Measurements from ENCODE around the gene HSP90AB1.
A peak's percentile ranks its signal among the peaks of the same experiment; 100 is the strongest.

The HSP90AB1 gene

DNA sequence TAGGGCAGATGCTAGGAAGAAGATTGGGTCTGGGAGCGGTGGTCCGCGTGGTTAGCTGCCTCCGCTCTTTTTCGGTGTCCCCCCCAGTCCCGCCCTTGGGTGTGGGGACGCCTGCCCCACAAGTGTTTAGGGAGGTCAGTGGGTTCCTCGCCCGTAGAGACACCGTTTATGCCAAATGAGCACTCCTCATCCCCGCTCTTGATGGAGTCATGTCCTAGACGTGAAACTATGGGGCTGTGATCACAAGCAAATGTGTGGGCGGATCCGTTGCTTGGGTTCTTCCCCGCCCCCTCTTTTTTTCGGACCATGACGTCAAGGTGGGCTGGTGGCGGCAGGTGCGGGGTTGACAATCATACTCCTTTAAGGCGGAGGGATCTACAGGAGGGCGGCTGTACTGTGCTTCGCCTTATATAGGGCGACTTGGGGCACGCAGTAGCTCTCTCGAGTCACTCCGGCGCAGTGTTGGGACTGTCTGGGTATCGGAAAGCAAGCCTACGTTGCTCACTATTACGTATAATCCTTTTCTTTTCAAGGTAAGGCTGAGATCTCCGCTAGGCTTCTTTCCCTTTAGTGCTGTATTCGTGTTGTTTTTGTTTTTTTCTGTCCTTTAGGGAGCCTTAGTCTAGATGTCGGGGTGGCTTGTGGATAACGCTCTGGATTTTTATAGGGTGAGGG lies at the start of gene HSP90AB1:
Gene HSP90AB1, plus strand, starts transcription at position 439 of the 675 bp plus-strand sequence. CDS start 1,529 bp downstream, outside the sequence.
- DNase-seq, result peak; percentile 98
- Mint-ChIP-seq H3K4me3 (peak within 1 kb of the TSS; percentile 97), H3K36me3 (peaks cover 45% of the 10 kb centered on the region), H3K4me1 (peaks cover 43% of the 10 kb centered on the region), H3K9me3 (no peaks in the 10 kb centered on the region), H3K27ac (peak within 1 kb of the TSS; percentile 98), H3K27me3 (peaks cover 27% of the 10 kb centered on the region)
- CTCF ChIA-PET, result interaction anchor here (1.3 to 3.0 kb wide), 5 partner anchors 9 to 74 kb away, joined by 3 to 15 read pairs (median 8); partner anchors contain the start of gene SLC35B2

DNA sequence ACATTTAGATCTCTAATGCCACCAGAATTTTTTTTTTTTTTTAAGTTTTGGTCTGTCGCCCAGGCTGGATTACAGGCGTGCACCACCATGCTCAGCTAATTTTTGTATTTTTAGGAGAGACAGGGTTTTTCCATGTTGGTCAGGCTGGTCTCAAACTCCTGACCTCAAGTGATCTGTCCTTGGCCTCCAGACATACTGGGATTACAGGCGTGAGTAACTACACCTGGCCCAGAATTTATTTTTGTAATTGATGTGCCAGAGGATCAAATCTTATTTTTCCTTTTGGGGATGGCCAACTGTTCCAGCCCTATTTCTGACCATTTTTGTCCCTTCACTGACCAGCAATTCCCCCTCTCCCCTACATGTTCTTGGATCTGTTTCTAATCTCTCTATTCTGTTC lies 48.2 kb upstream of the HSP90AB1 start:
- H3K4me1 Mint-ChIP-seq, result no peaks in the 10 kb centered on the region
- H3K27me3 Mint-ChIP-seq, result peaks cover 48% of the 10 kb centered on the region
- H3K4me3 Mint-ChIP-seq, result no peak overlapping the region
- H3K27ac Mint-ChIP-seq, result no peak overlapping the region
- CTCF ChIA-PET, result interaction anchor here (0.8 kb wide), 1 partner anchor 134 kb away, joined by 4 read pairs; no protein-coding TSS in a partner anchor
- H3K36me3 Mint-ChIP-seq, result no peaks in the 10 kb centered on the region
- no peak for DNase-seq
- no peaks in the 10 kb centered on the region for H3K9me3 Mint-ChIP-seq

DNA sequence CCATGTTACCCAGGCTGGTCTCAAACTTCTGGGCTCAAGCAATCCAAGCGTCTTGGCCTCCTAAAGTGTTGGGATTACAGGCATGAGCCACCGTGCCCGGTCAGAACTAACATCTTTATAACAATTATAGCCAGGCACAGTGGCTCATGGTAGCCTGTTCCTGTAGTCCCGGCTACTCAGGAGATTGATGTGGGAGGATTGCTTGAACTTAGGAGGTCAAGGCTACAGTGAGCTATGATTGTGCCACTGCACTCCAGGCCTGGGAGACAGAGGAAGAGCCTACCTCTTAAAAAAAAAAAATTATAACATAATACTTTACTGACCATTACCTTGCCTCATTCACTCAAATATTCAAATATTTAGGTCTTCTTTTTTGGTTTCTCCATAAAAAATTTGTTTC lies 47.0 kb upstream of the HSP90AB1 start:
- no peak for DNase-seq
- Mint-ChIP-seq H3K9me3 (no peaks in the 10 kb centered on the region), H3K4me1 (no peaks in the 10 kb centered on the region), H3K27ac (no peak overlapping the region), H3K36me3 (no peaks in the 10 kb centered on the region), H3K4me3 (no peak overlapping the region), H3K27me3 (peaks cover 44% of the 10 kb centered on the region)
- CTCF ChIA-PET, result no interaction called here

DNA sequence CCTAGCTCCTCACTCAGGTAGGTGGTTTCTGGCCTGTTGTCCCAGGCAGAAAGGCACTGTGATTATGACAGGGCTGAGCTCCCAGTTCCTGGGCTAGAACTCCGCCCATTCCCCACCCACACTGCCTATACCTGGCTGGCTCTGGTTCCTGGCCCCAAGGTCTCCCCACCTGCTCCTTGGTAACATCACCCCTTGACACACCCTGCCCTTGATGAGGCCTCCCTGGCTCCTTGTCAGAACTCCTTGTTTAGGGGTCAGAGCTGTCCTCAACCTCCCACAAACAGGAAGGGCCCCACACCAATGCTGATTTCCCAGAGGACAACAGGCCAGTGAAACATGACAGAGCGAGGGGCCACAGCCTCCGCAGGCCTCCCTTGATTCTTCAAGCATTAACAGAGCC lies 45.7 kb upstream of the HSP90AB1 start:
- no peak overlapping the region for H3K27ac Mint-ChIP-seq
- H3K27me3 Mint-ChIP-seq, result peaks cover 44% of the 10 kb centered on the region
- DNase-seq, result no peak
- H3K36me3 Mint-ChIP-seq, result no peaks in the 10 kb centered on the region
- no peak overlapping the region for H3K4me3 Mint-ChIP-seq
- no peaks in the 10 kb centered on the region for H3K4me1 Mint-ChIP-seq
- CTCF ChIA-PET, result no interaction called here
- no peaks in the 10 kb centered on the region for H3K9me3 Mint-ChIP-seq

DNA sequence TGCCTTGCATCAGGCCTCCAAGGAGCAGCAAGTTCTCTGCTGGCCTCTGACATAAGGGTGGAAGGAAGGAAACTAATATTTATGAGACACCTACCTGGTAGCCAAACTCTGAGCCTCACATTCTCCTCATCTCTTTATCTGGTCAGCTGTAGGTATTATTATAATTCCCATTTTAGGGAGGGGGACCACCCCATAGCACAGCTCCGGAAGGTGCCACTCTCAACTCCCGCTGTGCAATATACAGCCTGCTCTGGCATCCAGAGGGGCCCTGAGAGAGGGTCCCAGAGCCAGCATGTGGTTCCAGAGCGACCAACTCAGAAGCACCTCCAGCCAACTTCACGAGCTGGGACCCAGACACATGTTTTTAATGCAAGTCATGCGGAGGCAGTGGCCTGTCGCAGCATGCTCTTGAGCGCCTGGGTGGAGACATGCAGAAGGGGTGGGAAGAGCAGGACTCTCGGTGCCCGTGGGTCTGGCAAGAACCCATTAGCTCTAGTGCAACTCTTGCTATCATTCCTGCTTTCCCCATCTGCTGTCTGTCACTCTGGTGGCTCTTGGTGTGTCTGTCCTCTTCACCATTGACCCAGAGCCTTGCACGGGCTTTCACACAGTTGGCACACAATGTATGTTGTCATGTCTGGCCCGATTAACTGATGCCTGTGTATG lies 45.1 kb upstream of the HSP90AB1 start:
- H3K4me3 Mint-ChIP-seq, result no peak overlapping the region
- peaks cover 44% of the 10 kb centered on the region for H3K27me3 Mint-ChIP-seq
- no peaks in the 10 kb centered on the region for H3K9me3 Mint-ChIP-seq
- H3K4me1 Mint-ChIP-seq, result no peaks in the 10 kb centered on the region
- no peaks in the 10 kb centered on the region for H3K36me3 Mint-ChIP-seq
- H3K27ac Mint-ChIP-seq, result no peak overlapping the region
- CTCF ChIA-PET, result no interaction called here
- no peak for DNase-seq

DNA sequence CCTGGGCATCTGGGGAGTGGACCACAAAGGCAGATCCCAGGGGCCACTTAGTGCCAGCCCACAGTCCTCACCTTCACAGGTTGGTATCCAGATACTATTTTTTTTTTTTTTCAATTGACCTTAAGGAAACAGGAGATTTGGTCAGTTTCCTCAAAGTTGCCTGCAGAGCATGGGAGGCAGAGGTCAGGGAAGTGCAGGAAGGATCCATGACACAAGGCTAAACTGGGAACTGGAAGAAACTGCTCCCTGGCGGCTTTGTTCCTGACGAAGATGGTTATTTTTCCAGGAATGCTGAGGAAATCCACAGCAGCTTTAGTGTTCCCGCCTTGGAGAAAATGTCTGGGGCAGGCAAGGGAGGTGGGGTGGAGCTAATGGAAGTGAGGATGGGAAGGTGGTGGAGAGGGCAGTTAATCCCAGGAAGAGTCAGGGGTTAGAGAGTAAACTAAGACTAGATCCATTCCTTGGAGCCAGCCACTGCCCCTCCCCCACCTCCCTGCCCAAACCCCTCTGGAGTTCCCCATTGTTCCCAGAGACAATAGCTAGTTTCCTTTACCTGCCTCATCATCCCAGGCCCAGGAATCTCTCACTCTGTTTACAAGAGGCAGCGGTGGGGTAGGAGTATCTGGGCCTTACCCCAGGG lies 44.4 kb upstream of the HSP90AB1 start:
- Mint-ChIP-seq H3K36me3 (no peaks in the 10 kb centered on the region), H3K4me3 (no peak overlapping the region), H3K27ac (no peak overlapping the region), H3K9me3 (no peaks in the 10 kb centered on the region), H3K27me3 (peaks cover 48% of the 10 kb centered on the region), H3K4me1 (no peaks in the 10 kb centered on the region)
- CTCF ChIA-PET, result interaction anchor here (1.0 kb wide), 1 partner anchor 19 kb away, joined by 4 read pairs; no protein-coding TSS in a partner anchor
- no peak for DNase-seq

DNA sequence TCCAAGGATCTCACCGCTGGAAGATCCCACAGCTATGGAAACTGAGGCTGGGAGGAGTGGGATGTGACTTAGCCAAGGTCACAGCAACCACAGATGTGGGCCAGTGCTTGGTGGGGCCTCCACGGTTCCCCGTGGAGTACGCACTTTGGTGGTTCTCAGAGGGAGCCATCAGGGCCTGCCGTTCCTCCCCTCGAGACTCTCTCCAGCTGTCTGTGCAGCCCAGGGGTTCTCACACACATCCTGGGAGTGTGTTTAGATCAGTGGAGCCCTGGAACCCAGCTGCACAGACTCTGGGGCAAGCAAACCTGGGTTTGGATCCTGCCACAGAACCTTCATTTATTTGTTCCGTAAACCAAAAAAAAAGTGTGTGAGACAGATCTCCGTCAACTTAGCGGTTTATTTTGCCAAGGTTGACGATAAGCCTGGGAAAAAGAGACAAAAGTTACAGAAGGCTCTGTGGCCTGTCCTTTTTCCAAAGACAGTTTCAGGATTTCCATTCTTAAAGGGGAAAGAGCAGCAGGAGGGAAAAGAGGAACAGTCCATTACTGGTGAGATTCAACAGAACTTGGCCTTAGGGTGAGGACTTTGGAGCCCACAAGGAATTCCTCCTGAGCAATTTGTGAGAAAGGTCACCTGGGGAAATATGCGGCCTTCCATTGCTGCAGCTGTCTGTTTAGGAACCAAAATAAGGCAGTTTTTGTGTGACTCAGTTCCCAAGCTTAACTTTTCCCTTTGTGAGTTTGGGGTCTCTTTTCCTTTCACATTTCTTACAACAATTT lies 43.7 kb upstream of the HSP90AB1 start:
- Mint-ChIP-seq H3K4me3 (no peak overlapping the region), H3K9me3 (no peaks in the 10 kb centered on the region), H3K36me3 (no peaks in the 10 kb centered on the region), H3K4me1 (no peaks in the 10 kb centered on the region), H3K27me3 (peaks cover 55% of the 10 kb centered on the region), H3K27ac (no peak overlapping the region)
- no peak for DNase-seq
- CTCF ChIA-PET, result interaction anchor here (1.0 kb wide), 1 partner anchor 18 kb away, joined by 4 read pairs; no protein-coding TSS in a partner anchor

DNA sequence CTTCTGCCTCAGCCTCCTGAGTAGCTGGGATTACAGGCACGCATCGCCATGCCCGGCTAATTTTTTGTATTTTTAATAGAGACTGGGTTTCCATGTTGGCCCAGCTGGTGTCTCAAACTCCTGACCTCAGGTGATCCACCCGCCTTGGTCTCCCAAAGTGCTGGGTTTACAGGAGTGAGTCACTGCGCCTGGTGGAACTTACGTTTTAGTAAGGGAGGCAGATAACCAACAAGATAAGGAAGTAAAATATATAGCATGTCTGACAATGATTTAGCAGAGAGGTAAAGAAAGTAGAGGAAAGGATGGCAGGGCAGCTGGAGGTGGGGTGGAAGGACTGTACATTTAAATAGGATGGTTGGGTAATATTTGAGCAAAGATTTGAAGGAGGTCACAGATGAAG lies 42.9 kb upstream of the HSP90AB1 start:
- Mint-ChIP-seq H3K9me3 (no peaks in the 10 kb centered on the region), H3K27ac (no peak overlapping the region), H3K27me3 (peaks cover 57% of the 10 kb centered on the region), H3K36me3 (no peaks in the 10 kb centered on the region), H3K4me3 (no peak overlapping the region), H3K4me1 (no peaks in the 10 kb centered on the region)
- CTCF ChIA-PET, result no interaction called here
- DNase-seq, result no peak

DNA sequence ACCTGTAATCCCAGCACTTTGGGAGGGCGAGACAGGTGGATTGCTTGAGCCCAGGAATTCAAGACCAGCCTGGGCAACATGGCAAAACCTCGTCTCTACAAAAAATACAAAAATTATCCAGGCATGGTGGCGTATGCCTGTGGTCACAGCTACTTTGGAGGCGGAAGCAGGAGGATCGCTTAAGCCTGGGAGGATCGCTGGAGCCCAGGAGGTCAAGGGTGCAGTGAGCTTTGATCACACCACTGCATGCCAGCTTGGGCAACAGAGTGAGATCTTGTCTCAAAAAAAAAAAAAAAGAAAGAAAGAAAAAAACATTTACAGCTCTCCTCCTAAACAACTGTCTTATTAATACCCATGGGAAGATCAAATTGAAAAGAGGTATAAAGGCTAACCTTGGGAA lies 38.9 kb upstream of the HSP90AB1 start:
- no peak overlapping the region for H3K27ac Mint-ChIP-seq
- CTCF ChIA-PET, result no interaction called here

DNA sequence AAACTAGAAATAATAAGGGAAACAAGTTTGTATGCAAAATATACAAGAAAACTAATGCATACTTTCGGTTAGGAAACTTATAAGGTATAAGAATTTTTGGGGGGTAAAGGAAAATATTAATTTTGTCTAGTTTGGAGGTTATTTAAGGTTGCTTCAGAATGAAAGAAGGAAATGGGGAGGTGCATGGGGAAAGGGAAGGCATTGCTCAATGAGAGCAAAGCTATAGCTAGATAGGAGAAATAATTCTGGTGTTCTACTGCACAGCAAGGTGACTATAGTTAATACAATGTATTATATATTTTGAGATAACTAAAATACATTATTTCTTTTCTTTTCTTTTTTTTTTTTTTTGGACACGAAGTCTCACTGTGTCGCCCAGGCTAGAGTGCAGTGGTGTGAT lies 35.6 kb upstream of the HSP90AB1 start:
- no peaks in the 10 kb centered on the region for H3K36me3 Mint-ChIP-seq
- H3K4me3 Mint-ChIP-seq, result no peak overlapping the region
- no peaks in the 10 kb centered on the region for H3K4me1 Mint-ChIP-seq
- peak overlapping the region; percentile 49 for H3K27ac Mint-ChIP-seq
- H3K27me3 Mint-ChIP-seq, result peaks cover 41% of the 10 kb centered on the region
- DNase-seq, result no peak
- no peaks in the 10 kb centered on the region for H3K9me3 Mint-ChIP-seq
- CTCF ChIA-PET, result no interaction called here

More for the DNA sequence above, 38.9 kb upstream of the HSP90AB1 start:
- Mint-ChIP-seq H3K9me3 (no peaks in the 10 kb centered on the region), H3K4me3 (no peak overlapping the region), H3K36me3 (no peaks in the 10 kb centered on the region), H3K4me1 (no peaks in the 10 kb centered on the region), H3K27me3 (peaks cover 41% of the 10 kb centered on the region)
- no peak for DNase-seq

DNA sequence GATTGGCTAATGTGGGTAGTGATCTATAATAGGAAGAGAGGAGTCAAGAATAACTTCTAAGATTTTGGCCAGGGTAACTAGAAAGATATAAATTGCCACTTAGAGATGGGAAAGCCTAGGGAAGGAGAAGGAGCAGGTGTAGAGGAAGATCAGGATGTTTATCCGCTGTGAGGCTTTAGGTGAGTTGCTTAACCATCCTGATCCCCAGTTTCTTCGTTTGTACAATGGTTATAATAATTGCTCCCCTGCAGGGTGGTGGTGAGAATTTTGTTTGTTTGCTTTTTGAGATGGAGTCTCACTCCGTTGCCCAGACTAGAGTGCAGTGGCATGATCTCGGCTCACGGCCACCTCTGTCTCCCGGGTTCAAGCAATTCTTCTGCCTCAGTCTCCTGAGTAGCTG lies 32.6 kb upstream of the HSP90AB1 start:
- CTCF ChIA-PET, result interaction anchor here (1.1 kb wide), 1 partner anchor 11 kb away, joined by 3 read pairs; no protein-coding TSS in a partner anchor
- Mint-ChIP-seq H3K27me3 (peaks cover 52% of the 10 kb centered on the region), H3K9me3 (no peaks in the 10 kb centered on the region), H3K4me3 (no peak overlapping the region), H3K27ac (no peak overlapping the region), H3K36me3 (no peaks in the 10 kb centered on the region), H3K4me1 (peaks cover 10% of the 10 kb centered on the region)
- DNase-seq, result no peak

DNA sequence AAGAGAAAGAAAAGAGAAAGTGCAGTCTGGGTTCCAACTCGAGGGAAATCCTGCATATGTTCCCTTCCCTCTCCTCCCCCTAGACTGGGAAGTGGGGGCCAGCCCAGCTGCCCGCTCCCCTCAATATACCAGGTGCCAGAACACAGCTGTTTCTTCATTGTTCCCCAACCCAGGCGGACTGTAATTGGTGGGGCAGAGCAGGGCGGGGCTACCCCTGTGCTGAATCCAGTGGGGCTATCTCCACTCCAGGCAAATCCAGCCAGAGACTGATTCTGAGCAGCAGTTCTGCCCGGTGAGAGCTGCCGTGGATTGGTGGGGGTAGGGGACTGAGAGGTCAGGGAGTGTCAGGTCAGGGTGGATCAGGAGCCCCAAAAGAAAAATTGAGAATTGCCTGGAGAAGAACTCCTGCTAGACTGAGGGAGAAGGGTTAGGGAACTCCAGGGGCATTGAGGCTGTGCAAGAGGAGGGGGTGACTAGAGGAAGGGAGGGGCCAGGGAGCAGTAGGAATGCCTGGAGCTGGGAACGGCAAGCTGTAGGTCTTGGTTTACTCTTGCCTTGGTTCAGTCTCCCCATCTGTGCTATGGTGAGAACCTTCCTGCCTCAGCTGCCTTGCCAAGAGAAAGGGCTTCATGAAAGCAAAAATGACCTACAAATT lies 30.1 kb upstream of the HSP90AB1 start, which contains the start of gene MYMX:
Gene MYMX, plus strand, starts transcription at position 250 of the 655 bp plus-strand sequence. CDS start 546 bp downstream, outside the sequence.
- Mint-ChIP-seq H3K27me3 (peaks cover 56% of the 10 kb centered on the region), H3K36me3 (no peaks in the 10 kb centered on the region), H3K9me3 (no peaks in the 10 kb centered on the region), H3K27ac (no peak within 1 kb of the TSS), H3K4me1 (peaks cover 25% of the 10 kb centered on the region), H3K4me3 (no peak within 1 kb of the TSS)
- no peak for DNase-seq
- CTCF ChIA-PET, result interaction anchor here (0.8 kb wide), 1 partner anchor 48 kb away, joined by 3 read pairs; no protein-coding TSS in a partner anchor

DNA sequence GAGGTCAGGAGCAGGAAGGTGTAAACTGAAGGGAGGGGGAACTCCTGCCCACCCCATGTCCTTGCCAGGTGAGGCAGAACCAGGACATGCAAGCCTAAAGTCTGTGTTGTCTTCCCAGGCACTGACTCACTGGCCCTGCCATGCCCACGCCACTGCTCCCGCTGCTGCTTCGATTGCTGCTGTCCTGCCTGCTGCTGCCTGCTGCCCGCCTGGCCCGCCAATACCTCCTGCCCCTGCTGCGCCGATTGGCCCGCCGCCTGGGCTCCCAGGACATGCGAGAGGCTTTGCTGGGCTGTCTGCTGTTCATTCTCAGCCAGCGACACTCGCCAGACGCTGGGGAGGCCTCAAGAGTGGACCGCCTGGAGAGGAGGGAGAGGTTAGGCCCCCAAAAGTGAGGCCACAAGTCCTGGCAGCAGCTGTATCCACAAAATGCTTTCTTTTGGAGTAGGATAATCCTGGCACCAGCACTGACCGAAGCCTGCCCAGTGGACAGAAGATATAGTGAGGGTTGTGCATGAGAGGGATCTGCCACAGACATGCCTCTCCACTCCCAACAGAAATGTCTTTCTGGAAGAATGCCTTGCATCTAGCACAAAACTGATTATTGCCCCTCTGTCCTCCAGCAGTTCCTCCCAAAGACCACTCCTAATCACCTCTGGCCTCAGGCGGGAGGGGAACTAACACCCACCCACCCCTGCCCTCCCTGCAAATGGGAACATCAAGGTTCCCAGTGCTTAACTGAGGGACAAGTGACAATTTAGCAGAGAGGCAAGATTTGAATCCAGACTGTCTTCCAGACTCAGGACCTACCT lies 29.4 kb upstream of the HSP90AB1 start:
- Mint-ChIP-seq H3K36me3 (no peaks in the 10 kb centered on the region), H3K27me3 (peaks cover 58% of the 10 kb centered on the region), H3K27ac (no peak overlapping the region), H3K9me3 (no peaks in the 10 kb centered on the region), H3K4me3 (no peak overlapping the region), H3K4me1 (peaks cover 27% of the 10 kb centered on the region)
- DNase-seq, result no peak
- CTCF ChIA-PET, result interaction anchor here (0.8 kb wide), 1 partner anchor 47 kb away, joined by 3 read pairs; no protein-coding TSS in a partner anchor
